Psoas muscle (tissue), 8 donors: ENCODE data around the gene BORCS6. TPM values are rescaled to one million over a fixed set of nuclear protein-coding genes. Genes with fewer than 3 reads are reported as not detected.

ENCODE experiments used
- ATAC-seq, 4 donors: fragments of 200-7000 bp; cut with Tn5 transposase; one replicate each; pipeline ENCODE4 v1.9.1; 2020; ENCODE audit warnings: moderate library complexity in 3 of 4, mild to moderate bottlenecking in 2 of 4
- DNase-seq, 2 donors: peaks; one replicate each; pipeline ENCODE4 v3.0.0-alpha.2; 2020
- H3K27ac ChIP-seq: fragments of 200-600 bp; one replicate; pipeline ENCODE4 v1.8.0; 2022
- H3K27me3 ChIP-seq, 3 donors: fragments of 200-600 bp in 1 of 3; one replicate each; pipeline versions ENCODE4 v1.6.1 to v1.8.0; 2013 to 2022; ENCODE audit warnings: low read length in 2 of 3, mild to moderate bottlenecking in 2 of 3, moderate library complexity in 1 of 3; ENCODE audit not compliant: insufficient read depth in 3 of 3
- H3K36me3 ChIP-seq, 2 donors: fragments of 200-600 bp in 1 of 2; one replicate each; pipeline versions ENCODE4 v1.6.1 to v1.8.0; 2013 to 2022; ENCODE audit warnings: low read depth in 1 of 2, mild to moderate bottlenecking in 1 of 2, moderate library complexity in 1 of 2; ENCODE audit not compliant: insufficient read depth in 1 of 2
- H3K4me1 ChIP-seq: fragments of 200-600 bp; one replicate; pipeline ENCODE4 v1.8.0; 2022
- H3K4me3 ChIP-seq: fragments of 200-600 bp; one replicate; pipeline ENCODE4 v1.8.0; 2022; ENCODE audit warnings: mild to moderate bottlenecking
- H3K9me3 ChIP-seq: fragments of 200-600 bp; one replicate; pipeline ENCODE4 v1.8.0; 2022
- CTCF ChIP-seq: fragments of 200-600 bp; IDR thresholded peaks from one replicate; pipeline ENCODE4 v1.8.0; 2022; ENCODE audit warnings: antibody characterized with exemption
- WGBS, 3 donors: extraction: QIAGEN DNeasy Blood & Tissue Kit; methylation state at CpG; one replicate each; pipeline versions ENCODE4 v1.1.6 to v1.1.7; 2013; 5-methylcytosine and 5-hydroxymethylcytosine counted together
- intact Hi-C, 2 donors: fragments of 100-400 bp; cut with DNase I; formaldehyde crosslinking; loops; one replicate each; pipeline versions ENCODE4 v1.11.0 to v1.14.2; 2022
- polyA plus RNA-seq, 3 donors: library from polyadenylated mRNA; stranded (reverse); fragments of 200-250 nt; gene quantifications; one replicate each; pipeline ENCODE4 v1.2.3, GENCODE V29; 2013
- total RNA-seq, 4 donors: library from RNA; stranded (reverse); fragmentation: NEBNext Ultra II Directional in 2 of 4; extraction: Animal tissue kit (Norgen Biotek cat#: 25700) in 2 of 4; gene quantifications; one replicate each; pipeline versions ENCODE4 v1.2.1 to v1.2.4, GENCODE V29; 2021 to 2023
- donor health status: healthy with polysubstance abuse.
- donor health status: DM: no; HTN: no; CAD: no; lungs with moderate emphysema.
- donor health status: Bipolar disorder and iron deficiency.
- donor health status: healthy.
- donor health status: DM: yes; HTN: yes; CAD: no.
- donor health status: DM: no; HTN: no; CAD: no.
- donor health status: DM: no; HTN: no; CAD: no.
- donor health status: DM: yes; HTN: yes; CAD: no.

BORCS6 gene
- total and polyA plus RNA-seq, 7 donors = 8.8 to 19.3 (median 11.2) TPM

- peaks cover 33% of the 10 kb centered on the region for H3K4me1 ChIP-seq
- H3K27me3 ChIP-seq = no peaks in the 10 kb centered on the region
- no peak for TF ChIP-seq CTCF
- intact Hi-C loops = loop anchor here in 1 of 2 donors (10.0 kb wide), 1 partner anchor 897 kb away; the partner anchor contains the start of gene GABARAP
- H3K4me3 ChIP-seq = no peak overlapping the region
- DNase-seq = no peak
- no peaks in the 10 kb centered on the region for H3K9me3 ChIP-seq
- WGBS, 3 donors = 83 to 85% (median 83%) methylated on average over 11 of the region's 11 CpGs
- peaks cover 14 to 77% of the 10 kb centered on the region in 2 donors for H3K36me3 ChIP-seq
- peak overlapping the region; percentile 93 for H3K27ac ChIP-seq
- no peak for ATAC-seq
Measured at GRCh38 chr17:8141741-8142140, 48.2 kb downstream of the BORCS6 start.

DNA sequence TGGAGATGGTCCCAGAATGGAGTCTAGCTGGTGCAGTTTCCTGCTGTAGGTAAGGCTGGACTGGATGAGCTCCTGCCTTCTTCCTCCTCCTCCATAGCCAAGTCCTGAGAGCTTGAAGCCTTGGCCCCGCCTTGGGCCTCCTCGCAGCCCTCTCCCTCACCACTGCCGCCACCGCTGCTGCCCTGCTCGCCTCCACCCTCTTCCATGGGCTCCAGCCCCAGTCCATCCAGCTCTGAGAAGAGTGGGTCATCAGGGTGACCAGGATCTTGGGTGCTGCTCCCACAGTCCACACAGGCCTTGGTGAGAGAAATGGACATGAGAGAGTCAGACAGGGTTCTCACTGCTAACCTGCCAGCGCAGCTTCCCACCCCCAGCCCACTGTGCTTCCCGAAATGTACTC is 48.9 kb downstream of the BORCS6 start:
- Histone ChIP-seq H3K36me3 (peaks cover 10 to 70% of the 10 kb centered on the region in 2 donors), H3K27me3 (no peaks in the 10 kb centered on the region), H3K4me1 (peaks cover 33% of the 10 kb centered on the region), H3K4me3 (no peak overlapping the region), H3K27ac (peak overlapping the region; percentile 93), H3K9me3 (no peaks in the 10 kb centered on the region)
- ATAC-seq (no peak), DNase-seq (peak in 1 of 2 donors; percentile 13)
- intact Hi-C loops = loop anchor here in 1 of 2 donors (10.0 kb wide), 1 partner anchor 896 kb away; the partner anchor contains the start of gene GABARAP
- 83 to 84% (median 84%) methylated on average over 7 of the region's 7 CpGs for WGBS, 3 donors
- no peak for TF ChIP-seq CTCF

DNA sequence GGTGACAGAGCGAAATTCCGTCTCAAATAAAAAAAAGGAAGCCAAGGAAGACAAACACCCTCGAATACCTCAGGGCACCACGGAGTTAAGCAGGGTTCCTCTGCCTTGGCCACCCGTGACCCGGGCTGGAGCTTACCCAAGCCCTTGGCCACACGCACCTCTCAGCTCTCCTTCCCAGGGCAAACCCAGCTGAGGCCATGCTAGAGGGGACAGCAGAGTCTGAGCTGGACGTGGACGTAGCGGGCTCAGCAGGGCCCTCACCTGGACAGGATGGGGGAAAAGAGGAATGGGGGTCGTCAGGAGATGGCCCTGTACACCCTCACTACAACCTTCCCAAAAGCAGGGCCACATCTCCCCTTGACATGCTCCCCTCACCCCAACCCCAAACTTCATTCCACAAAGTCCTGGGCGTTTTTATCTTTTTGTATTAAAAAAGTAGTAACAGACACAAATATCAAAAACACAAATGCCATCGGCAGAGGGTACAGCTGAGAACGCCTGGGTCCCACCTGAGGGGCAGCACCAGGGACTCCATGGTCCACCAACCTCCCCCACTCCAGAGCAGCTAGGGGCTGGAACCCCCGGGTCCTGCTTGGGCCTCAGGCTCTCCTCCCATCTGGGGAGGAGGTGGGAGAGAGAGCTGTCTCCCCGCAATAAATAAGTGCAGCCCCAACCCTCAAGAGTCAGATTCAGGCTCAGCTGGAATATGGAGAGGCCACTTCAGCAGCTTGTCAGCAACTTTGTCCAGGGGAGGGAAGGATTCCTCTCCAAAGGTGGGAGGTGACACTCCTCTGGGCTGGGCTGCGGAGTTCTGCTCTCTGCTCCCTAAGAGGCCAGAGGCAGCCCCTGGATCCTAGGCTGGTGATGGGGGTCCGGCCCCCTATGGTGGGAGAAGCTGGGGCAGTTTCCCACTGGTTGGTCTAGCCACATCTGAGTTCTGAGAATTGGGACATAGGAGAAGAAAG is 49.6 kb downstream of the BORCS6 start:
- Histone ChIP-seq H3K27ac (peak overlapping the region; percentile 93), H3K4me1 (peaks cover 33% of the 10 kb centered on the region), H3K36me3 (peaks cover 6 to 63% of the 10 kb centered on the region in 2 donors), H3K9me3 (no peaks in the 10 kb centered on the region), H3K4me3 (no peak overlapping the region), H3K27me3 (no peaks in the 10 kb centered on the region)
- no peak for TF ChIP-seq CTCF
- ATAC-seq (peak in 3 of 4 donors; percentile 5 to 14 (median 11)), DNase-seq (peak; percentile 33 to 72)
- WGBS, 3 donors = 55 to 70% (median 60%) methylated on average over 18 of the region's 18 CpGs
- intact Hi-C loops = loop anchor here in 1 of 2 donors (10.0 kb wide), 1 partner anchor 896 kb away; the partner anchor contains the start of gene GABARAP

DNA sequence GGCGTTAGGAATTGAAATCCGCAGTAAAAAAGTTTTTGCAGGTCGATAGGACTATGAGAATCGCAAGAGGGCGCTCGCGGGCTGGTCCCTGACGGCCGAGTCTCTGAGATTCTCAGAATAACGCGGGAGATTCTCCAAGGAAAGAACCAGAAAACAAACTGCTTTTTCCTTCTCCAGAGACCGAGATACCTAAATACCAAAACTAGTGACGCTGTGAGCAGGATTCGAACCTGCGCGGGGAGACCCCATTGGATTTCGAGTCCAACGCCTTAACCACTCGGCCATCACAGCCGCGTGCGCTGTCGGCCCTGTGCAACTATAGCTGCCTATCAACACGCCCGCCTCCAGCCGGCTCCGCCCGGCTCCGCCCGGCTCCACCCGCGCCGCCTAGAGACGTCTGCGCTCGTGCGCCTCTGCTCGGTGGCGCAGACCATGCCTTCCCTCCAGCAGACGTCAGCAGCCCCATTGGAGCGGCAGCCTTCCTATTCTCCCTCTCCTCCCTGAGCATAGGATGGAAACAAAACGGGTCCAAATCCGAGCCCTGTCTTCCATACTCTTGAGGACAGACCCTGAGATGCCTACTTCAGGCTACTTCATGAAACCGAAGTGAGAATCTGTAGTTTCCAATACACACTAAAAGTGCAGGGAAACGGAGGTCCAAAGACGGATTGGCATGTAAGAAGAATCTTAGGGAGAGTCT is 51.2 kb downstream of the BORCS6 start:
- WGBS, 3 donors = 1 to 2% (median 2%) methylated on average over 46 of the region's 46 CpGs
- no peaks in the 10 kb centered on the region for H3K9me3 ChIP-seq
- intact Hi-C loops = loop anchor here (2.0 to 5.0 kb wide), 4 partner anchors 14 to 88 kb away; partner anchors contain the start of gene PER1 (in 1 of the 2)

More for the DNA sequence above, 51.2 kb downstream of the BORCS6 start:
- H3K27me3 ChIP-seq = no peaks in the 10 kb centered on the region
- H3K4me1 ChIP-seq = peaks cover 33% of the 10 kb centered on the region
- H3K36me3 ChIP-seq = peaks cover 6 to 48% of the 10 kb centered on the region in 2 donors
- peak overlapping the region; percentile 48 for H3K4me3 ChIP-seq
- peak overlapping the region; percentile 93 for H3K27ac ChIP-seq
- peak; percentile 91 for TF ChIP-seq CTCF
- ATAC-seq (peak; percentile 81 to 87 (median 82)), DNase-seq (peak; percentile 91 to 97)
